SK-N-MC (cell line): ENCODE measurements around the gene ZNF92.
"Not testable (repeated sequence)": the region's sequence is repeated elsewhere in the genome, so short reads cannot be mapped to it uniquely, and the experiment has no call there.

ENCODE experiments used
- DNase-seq: peaks from one replicate; pipeline ENCODE4 v3.0.0-alpha.2; 2011; ENCODE audit warnings: low read depth, low spot score
- H3K27ac ChIP-seq: fragments of 200-600 bp; sonication (generic); 2 replicates; pipeline ENCODE4 v1.5.1; 2016; ENCODE audit warnings: mixed run types
- H3K36me3 ChIP-seq: fragments of 200-600 bp; sonication (generic); 2 replicates; pipeline ENCODE4 v1.6.1; 2017; ENCODE audit warnings: antibody characterized with exemption, low read length, mixed read lengths; ENCODE audit not compliant: insufficient read depth
- H3K4me3 ChIP-seq: fragments of 200-600 bp; sonication (generic); 2 replicates; pipeline ENCODE4 v1.5.1; 2016
- H3K9ac ChIP-seq: fragments of 200-600 bp; sonication (generic); 2 replicates; pipeline ENCODE4 v1.8.0; 2017; ENCODE audit warnings: mixed run types, mixed read lengths; ENCODE audit not compliant: insufficient read length
- H3K9me3 ChIP-seq: fragments of 200-600 bp; sonication (generic); 2 replicates; pipeline ENCODE4 v1.6.1; 2017; ENCODE audit warnings: low read depth, mild to moderate bottlenecking, antibody characterized with exemption, low read length, moderate library complexity, mixed read lengths
- EZH2 ChIP-seq: fragments of 200-600 bp; sonication (generic); IDR thresholded peaks from one replicate; pipeline ENCODE4 v1.6.1; 2017; ENCODE audit warnings: antibody characterized with exemption
- FOXP2 ChIP-seq: optimal IDR thresholded peaks from 2 replicates; pipeline ENCODE3; 2011; ENCODE audit warnings: mild to moderate bottlenecking, moderate library complexity; ENCODE audit not compliant: insufficient read depth; ENCODE audit errors: extremely low read length, control extremely low read depth
- POLR2AphosphoS5 ChIP-seq: IDR thresholded peaks from 2 replicates; pipeline ENCODE4 v1.6.1; 2012; ENCODE audit warnings: mild to moderate bottlenecking, low read depth, low read length, borderline replicate concordance

ZNF92 gene

DNA sequence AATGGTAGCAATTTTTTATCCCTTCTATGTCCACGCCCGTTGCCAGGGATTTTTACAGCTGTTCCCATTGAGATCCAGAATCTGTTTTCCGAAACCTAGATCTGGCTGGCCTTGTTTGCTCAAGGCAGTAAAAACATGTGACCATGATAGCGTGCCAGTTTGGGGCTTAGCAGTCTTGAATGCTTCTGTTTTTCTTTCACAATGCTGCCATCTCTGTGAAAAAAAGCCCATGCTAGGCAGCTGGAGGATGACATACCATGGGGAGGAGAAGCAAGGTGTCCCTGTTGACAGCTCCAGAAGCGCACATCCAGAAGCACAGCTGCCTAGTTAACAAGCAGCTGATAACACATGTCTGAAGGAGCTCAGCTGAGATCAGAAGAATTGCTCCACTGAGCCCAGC, 2.2 kb upstream of the ZNF92 start:
- peaks cover 15% of the 10 kb centered on the region for H3K36me3 ChIP-seq
- no peak for DNase-seq
- no peak for TF ChIP-seq FOXP2
- no peak for TF ChIP-seq POLR2AphosphoS5
- TF ChIP-seq EZH2, result no peak
- no peak overlapping the region for H3K4me3 ChIP-seq
- no peak overlapping the region for H3K27ac ChIP-seq
- H3K9me3 ChIP-seq, result no peaks in the 10 kb centered on the region
- H3K9ac ChIP-seq, result no peak overlapping the region

DNA sequence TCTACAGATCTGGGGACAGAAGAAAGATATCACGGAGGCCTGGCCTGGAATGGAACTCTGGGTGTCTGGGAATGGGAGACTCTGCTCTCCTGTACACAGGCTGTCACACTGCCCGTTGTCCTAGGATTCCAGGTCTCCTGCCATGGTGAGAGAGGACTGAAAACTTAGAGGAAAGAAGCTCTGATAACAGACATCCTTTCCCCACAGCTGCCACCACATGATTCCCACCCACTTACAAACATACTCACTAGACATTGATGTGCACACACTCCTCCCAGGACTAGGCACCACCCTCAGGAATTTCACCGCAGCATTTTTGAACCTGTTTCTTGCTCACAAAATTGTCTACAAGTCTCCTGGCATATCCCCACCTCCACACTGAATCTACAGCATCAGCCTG, 5.7 kb downstream of the ZNF92 start:
- Histone ChIP-seq H3K36me3 (peaks cover 78% of the 10 kb centered on the region), H3K4me3 (no peak overlapping the region), H3K27ac (no peak overlapping the region), H3K9ac (no peak overlapping the region), H3K9me3 (peaks cover 3% of the 10 kb centered on the region; the same call in 1 of the 2 replicates)
- TF ChIP-seq POLR2AphosphoS5, result no peak
- TF ChIP-seq EZH2, result no peak
- TF ChIP-seq FOXP2, result no peak
- DNase-seq, result no peak

DNA sequence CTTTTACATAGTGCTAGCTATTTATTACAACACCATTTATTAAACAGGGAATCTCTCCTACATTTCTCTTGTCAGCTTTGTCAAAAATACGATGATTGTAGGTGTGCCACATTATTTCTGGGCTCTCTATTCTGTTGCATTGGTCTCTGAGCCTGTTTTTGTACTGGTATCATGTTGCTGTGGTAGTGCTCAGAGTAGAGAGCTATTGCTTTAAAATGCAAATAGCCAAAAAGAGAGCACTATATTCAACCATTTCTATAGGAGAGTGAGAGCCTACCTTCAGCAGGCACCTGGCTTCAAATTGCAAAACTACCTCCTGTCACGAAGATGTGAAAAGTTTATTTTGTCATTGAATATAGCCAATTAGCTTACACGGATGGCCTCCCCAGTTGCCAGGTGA, 8.1 kb downstream of the ZNF92 start:
- Histone ChIP-seq H3K9me3 (peaks cover 3% of the 10 kb centered on the region; the same call in 1 of the 2 replicates), H3K4me3 (no peak overlapping the region), H3K36me3 (peaks cover 74% of the 10 kb centered on the region), H3K9ac (no peak overlapping the region), H3K27ac (no peak overlapping the region)
- no peak for DNase-seq
- TF ChIP-seq POLR2AphosphoS5 (no peak), FOXP2 (no peak), EZH2 (no peak)

GRCh38 chr7:65382452-65382851, 8.8 kb downstream of the ZNF92 start:
- DNase-seq, result no peak
- TF ChIP-seq EZH2, result no peak
- TF ChIP-seq FOXP2, result no peak
- Histone ChIP-seq H3K36me3 (peaks cover 74% of the 10 kb centered on the region), H3K9ac (no peak overlapping the region), H3K27ac (no peak overlapping the region), H3K9me3 (peaks cover 3% of the 10 kb centered on the region; the same call in 1 of the 2 replicates), H3K4me3 (no peak overlapping the region)

DNA sequence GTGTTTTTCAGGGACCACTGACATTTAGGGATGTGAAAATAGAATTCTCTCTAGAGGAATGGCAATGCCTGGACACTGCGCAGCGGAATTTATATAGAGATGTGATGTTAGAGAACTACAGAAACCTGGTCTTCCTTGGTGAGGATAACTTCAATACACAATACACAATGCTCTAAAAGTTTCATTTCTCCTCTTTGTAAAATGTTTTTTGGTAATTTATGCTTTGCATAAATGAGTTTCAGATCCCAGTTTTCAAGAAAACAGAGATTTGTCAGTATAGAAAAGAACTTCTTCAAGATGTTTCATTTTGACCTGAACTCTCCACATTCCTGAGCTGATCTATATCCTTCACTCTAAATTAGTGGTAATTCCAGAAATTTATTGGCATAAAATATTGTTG, 14.2 kb downstream of the ZNF92 start:
- TF ChIP-seq EZH2, result no peak
- TF ChIP-seq FOXP2, result no peak
- no peak for TF ChIP-seq POLR2AphosphoS5
- H3K36me3 ChIP-seq, result peaks cover 76% of the 10 kb centered on the region
- H3K9me3 ChIP-seq, result no peaks in the 10 kb centered on the region
- H3K9ac ChIP-seq, result no peak overlapping the region
- no peak overlapping the region for H3K27ac ChIP-seq
- H3K4me3 ChIP-seq, result no peak overlapping the region
- no peak for DNase-seq

DNA sequence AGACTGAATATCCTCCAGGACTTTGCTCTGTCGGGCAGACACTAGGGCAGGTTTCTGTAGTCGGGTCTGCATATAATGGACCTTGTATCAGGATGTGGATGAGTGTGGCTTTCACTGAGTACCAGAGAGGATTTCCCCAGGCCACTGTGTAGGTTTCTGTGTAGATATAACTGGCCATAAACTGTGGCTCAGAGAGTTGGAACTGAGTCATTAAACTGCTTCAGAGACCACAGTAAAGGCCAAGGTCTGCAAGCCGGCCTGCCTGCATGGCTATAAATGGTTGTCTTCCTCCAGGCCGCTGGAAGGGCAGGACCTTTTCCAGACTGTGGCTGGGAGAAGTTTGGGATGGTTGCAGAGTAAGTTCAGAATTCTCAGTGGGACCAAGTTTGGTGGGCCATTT, 16.9 kb downstream of the ZNF92 start:
- H3K27ac ChIP-seq, result no peak overlapping the region
- peaks cover 76% of the 10 kb centered on the region for H3K36me3 ChIP-seq
- no peak overlapping the region for H3K4me3 ChIP-seq
- no peak overlapping the region for H3K9ac ChIP-seq
- 0 out of 2 replicates have a peak, but pooled peaks cover 6% of the 10 kb centered on the region for H3K9me3 ChIP-seq
- TF ChIP-seq POLR2AphosphoS5 (no peak), FOXP2 (no peak), EZH2 (no peak)
- no peak for DNase-seq

- H3K9ac ChIP-seq, result no peak overlapping the region
- no peak overlapping the region for H3K4me3 ChIP-seq
- TF ChIP-seq FOXP2, result no peak
- TF ChIP-seq EZH2, result no peak
- TF ChIP-seq POLR2AphosphoS5, result no peak
- H3K9me3 ChIP-seq, result 0 out of 2 replicates have a peak, but pooled peaks cover 9% of the 10 kb centered on the region
- peaks cover 70% of the 10 kb centered on the region for H3K36me3 ChIP-seq
- no peak for DNase-seq
- no peak overlapping the region for H3K27ac ChIP-seq
Measured at GRCh38 chr7:65397730-65398142, 24.1 kb downstream of the ZNF92 start.

DNA sequence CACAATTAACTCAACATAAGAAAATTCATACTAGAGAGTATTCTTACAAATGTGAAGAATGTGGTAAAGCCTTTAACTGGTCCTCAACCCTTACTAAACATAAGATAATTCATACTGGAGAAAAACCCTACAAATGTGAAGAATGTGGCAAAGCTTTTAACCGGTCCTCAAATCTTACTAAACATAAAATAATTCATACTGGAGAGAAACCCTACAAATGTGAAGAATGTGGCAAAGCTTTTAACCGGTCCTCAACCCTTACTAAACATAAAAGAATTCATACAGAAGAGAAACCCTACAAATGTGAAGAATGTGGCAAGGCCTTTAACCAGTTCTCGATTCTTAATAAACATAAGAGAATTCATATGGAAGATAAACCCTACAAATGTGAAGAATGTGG, 25.0 kb downstream of the ZNF92 start:
- H3K9me3 ChIP-seq, H3K27ac ChIP-seq, H3K4me3 ChIP-seq, H3K9ac ChIP-seq, DNase-seq: not testable (repeated sequence)
- H3K36me3 ChIP-seq, result peaks cover 64% of the 10 kb centered on the region

GRCh38 chr7:65399101-65399500, 25.4 kb downstream of the ZNF92 start:
- H3K4me3 ChIP-seq, DNase-seq, H3K27ac ChIP-seq, H3K9me3 ChIP-seq, H3K9ac ChIP-seq: not testable (repeated sequence)
- H3K36me3 ChIP-seq, result peaks cover 64% of the 10 kb centered on the region
